Tibial nerve (tissue), 4 donors: ENCODE data around the gene RIPK4. TPM values are rescaled to one million over a fixed set of nuclear protein-coding genes. Genes with fewer than 3 reads are reported as not detected.
A peak's percentile ranks its signal among the peaks of the same experiment; 100 is the strongest.

Experiments used
- DNase-seq, 2 donors: peaks; one replicate each; pipeline ENCODE4 v3.0.0-alpha.2; 2019; ENCODE audit warnings: low spot score in 2 of 2
- H3K27ac ChIP-seq, 4 donors: fragments of 200-600 bp; sonication (generic) in 3 of 4; one replicate each; pipeline ENCODE4 v1.5.1; 2017 to 2019; ENCODE audit warnings: mild to moderate bottlenecking in 1 of 4
- H3K27me3 ChIP-seq, 2 donors: fragments of 200-600 bp; sonication (generic) in 1 of 2; one replicate each; pipeline versions ENCODE4 v1.5.1 to v1.6.0; 2017 to 2019
- H3K36me3 ChIP-seq, 3 donors: fragments of 200-600 bp; sonication (generic); one replicate each; pipeline ENCODE4 v1.5.1; 2018 to 2019
- H3K4me1 ChIP-seq, 4 donors: fragments of 200-600 bp; sonication (generic) in 3 of 4; one replicate each; pipeline ENCODE4 v1.5.1; 2017 to 2019
- H3K4me3 ChIP-seq, 4 donors: fragments of 200-600 bp; sonication (generic) in 3 of 4; one replicate each; pipeline ENCODE4 v1.5.1; 2017 to 2019; ENCODE audit warnings: mild to moderate bottlenecking in 1 of 4, moderate library complexity in 1 of 4
- H3K9me3 ChIP-seq, 4 donors: fragments of 200-600 bp; sonication (generic) in 3 of 4; one replicate each; pipeline ENCODE4 v1.5.1; 2017 to 2019
- CTCF ChIP-seq, 5 experiments: fragments of 200-600 bp in 3 of 5; fragments of 450-650 bp in 2 of 5; sonication (generic) in 3 of 5; IDR thresholded peaks; one replicate each; pipeline ENCODE4 v1.5.1; 2016 to 2019; ENCODE audit warnings: antibody characterized with exemption in 5 of 5, mild to moderate bottlenecking in 3 of 5, moderate library complexity in 2 of 5
- EP300 ChIP-seq, 2 donors: sonication (generic); formaldehyde crosslinking; IDR thresholded peaks; one replicate each; pipeline ENCODE4 v1.6.1; 2017; ENCODE audit warnings: antibody characterized with exemption in 2 of 2, mild to moderate bottlenecking in 1 of 2
- POLR2A ChIP-seq, 2 donors: fragments of 450-650 bp; IDR thresholded peaks; one replicate each; pipeline ENCODE4 v1.6.1; 2017; ENCODE audit warnings: antibody characterized with exemption in 2 of 2, mild to moderate bottlenecking in 2 of 2, moderate library complexity in 2 of 2
- WGBS, 2 donors: methylation state at CpG; one replicate each; pipeline ENCODE4 v1.1.5; 2018; 5-methylcytosine and 5-hydroxymethylcytosine counted together
- total RNA-seq, 4 donors: library from RNA; depleted of rRNA; stranded (reverse); fragments of >200 nt; gene quantifications; one replicate each; pipeline ENCODE4 v1.1.0, GENCODE V29; 2016

Gene RIPK4
- total RNA-seq, 4 donors from 2014 or later: 0.66 to 1.6 (median 1.2) TPM

DNA sequence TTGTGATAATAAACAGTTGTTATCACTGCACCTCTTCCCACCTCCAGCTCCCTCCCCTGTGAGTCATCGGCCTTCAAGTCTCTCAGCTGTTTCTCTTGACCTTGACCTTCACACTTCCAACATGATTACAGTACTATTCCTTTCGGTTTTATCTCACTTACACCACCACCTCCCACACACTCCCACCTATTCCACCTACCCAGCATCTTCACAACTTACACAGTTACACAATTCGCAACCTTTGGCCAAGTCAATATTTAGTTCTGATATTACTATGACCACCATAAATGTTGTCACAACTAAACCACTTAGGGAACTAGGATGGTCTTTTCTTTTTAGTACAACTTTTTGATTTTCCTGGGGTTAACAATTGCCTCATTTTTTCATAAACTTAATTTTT lies 60.2 kb downstream of the RIPK4 start:
- Histone ChIP-seq H3K4me1 (peaks cover 0 to 3% (median 0%) of the 10 kb centered on the region in 4 donors), H3K9me3 (peaks cover 0 to 4% (median 0%) of the 10 kb centered on the region in 4 donors), H3K36me3 (no peaks in the 10 kb centered on the region), H3K27me3 (peaks cover 0 to 11% of the 10 kb centered on the region in 2 donors), H3K27ac (peak overlapping the region in 1 of 4 donors; percentile 23), H3K4me3 (no peak overlapping the region)
- DNase-seq: no peak
- WGBS, 2 donors: 64 to 71% methylated on average over 3 of the region's 3 CpGs
- TF ChIP-seq POLR2A (IDR thresholded peaks at IDR 0.05): no peak
- no peak for TF ChIP-seq CTCF (IDR thresholded peaks at IDR 0.05)
- TF ChIP-seq EP300 (IDR thresholded peaks at IDR 0.05): no peak

GRCh38 chr21:41706263-41706639 lies 60.6 kb downstream of the RIPK4 start:
- no peak for TF ChIP-seq POLR2A (IDR thresholded peaks at IDR 0.05)
- TF ChIP-seq CTCF (IDR thresholded peaks at IDR 0.05): no peak
- no peak for TF ChIP-seq EP300 (IDR thresholded peaks at IDR 0.05)

DNA sequence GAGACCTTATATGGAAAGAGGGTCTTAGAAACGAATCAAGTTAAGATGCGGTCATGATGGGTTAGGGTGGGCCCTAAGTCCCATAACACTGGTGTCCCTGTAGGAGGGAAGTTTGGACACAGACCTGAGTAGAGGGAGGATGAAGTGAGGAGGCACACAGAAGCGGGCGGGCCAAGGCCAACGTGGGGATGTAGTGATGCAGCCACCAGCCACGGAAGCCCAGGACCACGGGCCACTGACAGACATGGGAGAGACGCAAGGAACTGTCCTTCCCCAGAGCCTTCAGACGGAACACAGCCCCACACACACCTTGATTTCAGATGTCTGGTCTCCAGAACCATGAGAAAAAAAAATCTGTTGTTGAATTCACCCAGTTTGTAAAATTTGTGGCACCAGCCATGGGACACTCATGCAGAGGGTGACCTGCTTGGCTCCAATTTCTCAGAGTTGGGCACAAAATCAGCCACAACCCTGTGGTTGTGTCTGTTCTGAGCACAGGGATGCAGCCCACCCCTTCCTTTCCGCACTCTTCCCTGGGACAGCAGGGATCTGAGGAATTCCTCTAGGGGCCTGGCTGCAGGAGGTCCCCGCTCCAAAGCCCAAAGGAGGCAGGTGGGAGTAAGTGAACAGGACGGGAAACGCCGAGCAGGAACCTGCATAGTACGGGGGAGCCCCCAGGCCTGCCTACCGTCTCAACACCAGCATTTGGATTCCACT lies 61.1 kb downstream of the RIPK4 start:
- 88 to 90% methylated on average over 16 of the region's 16 CpGs for WGBS, 2 donors
- no peak for TF ChIP-seq POLR2A (IDR thresholded peaks at IDR 0.05)
- no peak for TF ChIP-seq EP300 (IDR thresholded peaks at IDR 0.05)
- no peak for TF ChIP-seq CTCF (IDR thresholded peaks at IDR 0.05)
- no peak overlapping the region for H3K4me3 ChIP-seq
- no peaks in the 10 kb centered on the region for H3K4me1 ChIP-seq
- peaks cover 0 to 4% of the 10 kb centered on the region in 2 donors for H3K27me3 ChIP-seq
- H3K36me3 ChIP-seq: no peaks in the 10 kb centered on the region
- H3K27ac ChIP-seq: peak overlapping the region in 1 of 4 donors; percentile 23
- peaks cover 0 to 4% (median 0%) of the 10 kb centered on the region in 4 donors for H3K9me3 ChIP-seq
- DNase-seq: no peak

More at GRCh38 chr21:41706263-41706639, 60.6 kb downstream of the RIPK4 start:
- H3K9me3 ChIP-seq: peaks cover 0 to 4% (median 0%) of the 10 kb centered on the region in 4 donors
- WGBS, 2 donors: 65 to 67% methylated on average over 4 of the region's 4 CpGs
- H3K27ac ChIP-seq: peak overlapping the region in 1 of 4 donors; percentile 23
- H3K4me3 ChIP-seq: no peak overlapping the region
- no peak for DNase-seq
- H3K4me1 ChIP-seq: no peaks in the 10 kb centered on the region
- H3K36me3 ChIP-seq: no peaks in the 10 kb centered on the region
- peaks cover 0 to 8% of the 10 kb centered on the region in 2 donors for H3K27me3 ChIP-seq

DNA sequence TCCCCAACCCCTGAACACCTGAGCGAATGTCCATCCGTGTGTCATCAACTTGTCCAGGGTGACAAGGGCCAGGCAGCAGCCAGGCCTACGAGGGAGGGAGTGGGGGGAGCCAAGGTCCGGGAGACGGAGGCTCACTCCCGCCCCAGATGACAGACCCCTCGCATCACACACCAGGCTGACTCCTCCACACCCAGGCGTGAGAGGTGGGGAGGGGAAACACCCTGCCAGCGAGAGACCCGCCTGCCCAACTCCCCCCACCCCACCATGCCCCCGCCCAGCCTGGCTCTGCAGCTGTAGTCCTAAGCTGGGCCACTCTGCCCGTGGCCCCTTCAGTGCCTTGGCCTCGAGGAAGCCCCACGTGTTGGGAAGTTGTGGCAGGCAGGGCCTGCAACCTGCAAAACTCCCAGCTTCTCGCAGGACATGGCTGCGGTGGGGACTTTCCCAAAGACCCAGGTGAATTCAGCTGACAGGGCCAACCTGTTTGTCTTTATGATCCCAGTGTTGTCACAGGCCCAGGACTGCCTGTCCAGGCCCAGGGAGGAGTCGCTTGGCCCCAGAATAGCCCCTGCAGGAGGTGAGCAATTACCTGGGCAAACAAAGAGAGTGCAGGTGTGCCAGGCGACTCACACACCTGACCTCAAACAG lies 62.9 kb downstream of the RIPK4 start:
- Histone ChIP-seq H3K9me3 (peaks cover 0 to 4% (median 0%) of the 10 kb centered on the region in 4 donors), H3K27me3 (no peaks in the 10 kb centered on the region), H3K4me1 (no peaks in the 10 kb centered on the region), H3K36me3 (no peaks in the 10 kb centered on the region), H3K4me3 (no peak overlapping the region), H3K27ac (no peak overlapping the region)
- TF ChIP-seq POLR2A (IDR thresholded peaks at IDR 0.05) (no peak), CTCF (IDR thresholded peaks at IDR 0.05) (no peak), EP300 (IDR thresholded peaks at IDR 0.05) (no peak)
- DNase-seq: no peak
- WGBS, 2 donors: 83 to 84% methylated on average over 12 to 17 of the region's 18 CpGs

DNA sequence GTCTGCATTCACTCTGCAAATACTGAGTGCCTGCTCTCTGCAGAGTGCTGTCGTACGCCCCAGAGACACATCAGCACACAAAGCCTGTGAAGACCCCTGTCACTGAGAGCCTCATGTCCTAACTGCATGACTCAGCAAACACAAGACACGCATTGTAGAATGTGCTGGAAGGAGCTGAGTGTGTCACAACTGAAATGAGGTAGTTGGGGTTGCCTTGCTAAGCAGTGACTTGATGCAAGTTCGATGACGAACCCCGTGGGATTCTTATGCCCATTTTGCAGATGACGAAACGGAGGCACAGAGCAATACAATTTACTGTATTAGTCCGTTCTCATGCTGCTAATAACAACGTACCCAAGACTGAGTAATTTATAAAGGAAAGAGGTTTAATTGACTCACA lies 65.1 kb downstream of the RIPK4 start:
- WGBS, 2 donors: 77 to 80% methylated on average over 10 of the region's 10 CpGs
- Histone ChIP-seq H3K36me3 (no peaks in the 10 kb centered on the region), H3K27ac (no peak overlapping the region), H3K4me1 (no peaks in the 10 kb centered on the region), H3K4me3 (no peak overlapping the region), H3K9me3 (peaks cover 0 to 4% (median 0%) of the 10 kb centered on the region in 4 donors), H3K27me3 (no peaks in the 10 kb centered on the region)
- TF ChIP-seq EP300 (IDR thresholded peaks at IDR 0.05) (no peak), CTCF (IDR thresholded peaks at IDR 0.05) (no peak), POLR2A (IDR thresholded peaks at IDR 0.05) (no peak)
- DNase-seq: no peak
